Lung microvascular endothelial cell (primary cell): ENCODE data around the gene SPATS1. TPM values are rescaled to one million over a fixed set of nuclear protein-coding genes. Genes with fewer than 3 reads are reported as not detected.
"Not testable (repeated sequence)": the region's sequence is repeated elsewhere in the genome, so short reads cannot be mapped to it uniquely, and the experiment has no call there.

Source experiments
- DNase-seq, 2 donors: peaks; one replicate each; pipeline versions ENCODE4 v3.0.0 to v3.0.0-alpha.2; 2010; ENCODE audit warnings: low read depth in 2 of 2
- total RNA-seq: library from RNA; depleted of rRNA; stranded (reverse); fragments of >200 nt; gene quantifications from 2 replicates; pipeline ENCODE4 v1.2.1, GENCODE V29; 2014

SPATS1 gene
- total RNA-seq, 1 donor from 2014 or later = not detected

DNA sequence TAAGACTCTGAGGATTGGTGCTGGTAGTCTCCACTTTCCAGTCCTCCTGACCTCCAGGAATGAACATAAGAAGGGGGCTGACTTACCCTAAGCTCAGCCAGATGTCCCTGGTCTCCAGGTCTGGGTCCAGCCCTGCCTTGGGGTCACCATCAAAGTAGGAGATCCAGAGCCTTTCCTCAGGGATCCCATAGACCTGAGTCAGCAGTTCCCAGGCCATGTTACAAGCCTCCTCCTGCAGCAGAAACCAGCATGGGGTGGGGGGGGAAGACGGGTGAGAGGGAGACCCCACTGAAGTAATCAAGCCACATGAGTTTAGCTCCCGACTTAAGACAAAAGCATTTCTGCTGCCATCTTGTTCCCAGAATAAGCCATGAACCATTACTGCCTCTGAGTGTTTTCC is 31.1 kb upstream of the SPATS1 start:
- no peak for DNase-seq

DNA sequence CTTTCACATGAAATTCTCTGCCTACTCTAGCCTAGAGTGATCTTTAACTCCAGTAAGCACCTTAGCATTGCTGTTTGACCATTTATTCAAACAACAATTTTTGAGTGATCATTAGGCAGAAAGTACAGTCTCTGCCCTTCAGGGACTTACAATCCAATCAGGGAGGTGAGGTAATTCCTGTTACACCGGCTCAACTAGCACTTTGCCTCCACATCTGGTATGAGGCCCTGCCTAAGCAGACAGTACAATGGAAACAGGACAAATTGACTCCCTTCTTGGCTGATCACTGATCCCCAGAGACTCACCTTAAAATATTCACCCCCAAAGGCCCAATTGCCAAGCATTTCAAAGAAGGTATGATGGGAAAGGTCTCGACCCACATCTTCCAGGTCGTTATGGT is 30.7 kb upstream of the SPATS1 start:
- no peak for DNase-seq

DNA sequence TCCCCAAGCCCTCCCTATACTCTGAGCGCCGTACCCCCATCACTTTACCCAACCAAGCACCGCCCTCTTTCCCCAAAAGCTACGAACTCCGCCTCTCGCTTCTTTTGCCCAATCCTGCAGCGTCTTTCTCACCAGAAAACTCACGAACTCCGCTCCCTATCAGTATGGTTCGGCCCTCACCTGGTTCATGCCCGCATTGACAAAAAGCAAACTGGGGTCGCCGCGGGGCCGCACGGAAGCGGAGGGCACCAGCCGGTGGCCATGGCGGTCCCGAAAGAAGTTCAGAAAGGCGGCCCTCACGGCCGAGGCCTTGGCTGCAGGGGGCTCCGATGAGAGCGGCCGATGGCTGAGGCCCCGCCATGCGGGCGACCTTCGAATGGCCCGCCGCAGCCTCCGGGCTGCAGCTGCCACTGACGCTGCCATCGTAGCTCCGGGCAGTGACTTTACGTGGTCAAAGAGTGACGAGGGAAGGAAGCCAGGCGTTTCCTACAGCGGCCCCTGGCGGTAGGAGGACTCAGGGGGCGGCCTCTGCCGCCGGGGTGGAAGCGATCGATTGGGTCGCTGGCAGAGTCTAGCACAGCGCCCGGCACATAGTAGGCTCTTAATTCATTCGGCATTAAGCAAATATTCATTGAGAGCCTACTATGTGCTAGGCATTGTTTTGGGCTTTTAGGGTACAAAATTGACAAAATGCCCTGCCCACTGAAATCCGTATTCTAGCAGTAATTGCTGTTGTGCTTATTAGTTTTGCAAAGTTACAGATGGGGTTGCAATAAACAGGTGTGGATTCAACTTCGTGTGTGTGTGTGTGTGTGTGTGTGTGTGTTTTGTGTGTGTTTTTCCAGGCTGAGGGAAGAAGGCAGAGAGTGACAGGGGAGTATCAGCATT is 29.3 kb upstream of the SPATS1 start, which contains the start of gene AARS2:
AARS2 (minus strand) TSS at position 447 of the 888 bp plus-strand sequence; CDS start at position 423, 24 bp downstream.
- DNase-seq = peak; percentile 89 to 92

DNA sequence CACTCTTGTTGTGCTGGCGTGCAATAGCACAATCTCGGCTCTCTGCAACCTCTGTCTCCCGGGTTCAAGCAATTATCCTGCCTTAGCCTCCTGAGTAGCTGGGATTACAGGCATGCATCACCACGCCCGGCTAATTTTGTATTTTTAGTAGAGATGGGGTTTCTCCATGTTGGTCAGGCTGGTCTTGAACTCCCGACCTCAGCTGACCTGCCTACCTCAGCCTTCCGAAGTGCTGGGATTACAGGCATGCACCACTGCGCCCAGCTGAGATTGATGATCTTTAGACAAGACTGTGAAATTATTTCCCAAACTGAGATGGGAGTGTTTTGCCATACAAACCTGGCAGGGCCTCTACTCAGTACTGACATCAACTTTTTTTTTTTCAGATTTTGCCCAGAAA is 27.8 kb upstream of the SPATS1 start:
- DNase-seq = not testable (repeated sequence)

DNA sequence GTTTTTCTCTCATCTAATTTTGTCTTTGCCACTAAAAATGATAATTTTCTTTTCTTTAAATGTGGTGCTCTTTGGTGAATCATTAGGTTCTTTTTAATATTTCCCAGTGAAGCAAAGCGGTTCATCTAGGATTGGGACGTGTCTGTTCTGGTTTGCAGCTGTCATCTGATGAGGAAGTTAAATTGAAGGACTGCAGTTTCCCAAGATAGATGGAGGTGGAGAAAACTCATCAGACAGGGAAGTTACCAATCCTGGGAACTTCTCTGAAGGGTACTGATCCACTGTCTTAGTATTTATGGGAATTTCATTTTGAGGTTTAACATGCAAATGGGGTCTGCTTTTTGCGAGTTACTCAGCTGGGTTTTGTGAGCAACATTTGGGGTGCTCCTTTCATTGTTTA is 26.9 kb upstream of the SPATS1 start:
- DNase-seq = no peak

DNA sequence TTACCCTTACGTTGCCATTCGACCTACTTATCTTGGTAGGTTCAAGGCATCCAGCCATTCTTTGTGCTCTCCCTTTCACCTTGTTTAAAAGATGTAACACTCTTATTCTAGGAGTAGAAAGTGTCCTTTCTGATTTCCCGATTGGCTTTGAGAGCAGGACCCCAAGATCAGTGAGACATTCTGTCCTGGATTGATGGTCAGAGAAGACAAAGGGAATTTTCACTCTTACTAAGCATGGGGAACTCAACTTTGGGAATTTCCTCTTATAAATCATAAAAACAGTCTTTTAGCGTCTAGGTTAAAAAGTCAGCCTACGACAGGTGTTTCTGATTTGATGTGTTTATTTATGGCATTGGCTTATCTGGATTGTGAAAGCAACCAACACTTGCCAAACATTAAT is 26.5 kb upstream of the SPATS1 start:
- no peak for DNase-seq

DNA sequence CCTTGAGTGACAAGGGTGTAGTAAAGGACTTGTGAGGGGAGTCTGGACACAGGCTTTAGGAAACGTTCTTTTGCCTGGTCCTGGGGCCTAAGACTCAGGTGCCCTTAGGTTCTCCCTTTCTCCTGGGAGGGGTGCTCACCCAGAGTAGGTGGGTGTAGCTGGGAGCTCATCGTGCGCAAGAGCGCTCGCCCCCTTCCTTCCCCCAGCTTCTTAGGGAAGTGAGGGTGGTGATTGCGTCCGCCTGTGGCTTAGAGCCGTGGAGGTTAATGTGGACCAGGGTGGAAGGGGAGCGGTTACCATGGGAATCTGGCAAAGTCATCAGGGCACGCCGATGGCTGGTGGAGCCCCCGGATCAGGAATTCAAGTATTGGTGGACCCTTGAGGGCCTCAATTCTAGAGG is 26.0 kb upstream of the SPATS1 start:
- DNase-seq = no peak

DNA sequence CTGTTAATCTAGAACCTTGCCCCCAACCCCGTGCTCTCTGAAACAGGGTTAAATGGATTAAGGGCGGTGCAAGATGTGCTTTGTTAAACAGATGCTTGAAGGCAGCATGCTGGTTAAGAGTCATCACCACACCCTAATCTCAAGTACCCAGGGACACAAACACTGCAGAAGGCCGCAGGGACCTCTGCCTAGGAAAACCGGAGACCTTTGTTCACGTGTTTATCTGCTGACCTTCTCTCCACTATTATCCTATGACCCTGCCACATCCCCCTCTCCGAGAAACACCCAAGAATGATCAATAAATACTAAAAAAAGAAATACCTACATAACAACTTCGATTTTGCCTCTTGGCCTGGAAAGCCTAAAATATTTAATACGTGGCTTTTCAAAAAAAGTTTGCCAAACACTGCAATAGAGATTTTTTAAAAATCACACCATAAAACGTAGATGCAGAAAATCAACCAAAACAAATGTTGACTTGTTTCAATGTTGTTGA is 25.3 kb upstream of the SPATS1 start:
- not testable (repeated sequence) for DNase-seq

DNA sequence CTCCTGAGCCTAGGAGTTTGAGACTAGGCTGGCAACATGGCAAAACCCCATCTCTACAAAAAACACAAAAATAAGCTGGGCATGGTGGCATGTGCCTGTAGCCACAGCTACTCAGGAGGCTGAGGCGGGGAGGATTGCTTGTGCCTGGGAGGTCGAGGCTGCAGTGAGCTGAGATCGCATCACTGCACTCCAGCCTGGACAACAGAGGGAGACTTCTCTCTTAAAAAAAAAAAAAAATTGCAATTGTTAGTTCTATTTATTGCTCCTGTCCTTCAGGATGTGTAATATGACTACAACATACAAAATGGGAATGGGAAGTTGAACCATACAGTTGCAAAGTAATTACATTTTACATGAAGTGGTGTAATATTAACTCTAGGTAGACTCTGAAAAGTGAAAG is 21.2 kb upstream of the SPATS1 start:
- no peak for DNase-seq

DNA sequence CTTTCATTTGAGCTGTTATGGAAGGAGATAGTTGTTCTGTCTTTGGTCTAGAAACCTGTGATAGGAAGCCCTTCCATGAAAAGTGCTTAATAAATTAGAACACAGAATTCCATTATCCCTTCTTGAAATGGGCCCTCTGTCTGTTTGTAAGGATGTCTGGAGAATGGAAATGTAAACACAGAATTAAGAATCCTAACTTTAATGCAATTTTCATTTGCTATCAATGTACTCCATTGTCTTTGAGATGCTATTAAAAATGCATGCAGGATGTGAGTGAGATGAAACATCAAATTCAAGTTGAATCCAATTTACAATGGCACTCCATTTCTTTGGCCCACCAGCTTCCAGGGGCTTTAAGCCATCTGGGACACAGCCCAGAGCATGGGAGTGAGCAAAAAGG is 15.4 kb upstream of the SPATS1 start:
- no peak for DNase-seq

DNA sequence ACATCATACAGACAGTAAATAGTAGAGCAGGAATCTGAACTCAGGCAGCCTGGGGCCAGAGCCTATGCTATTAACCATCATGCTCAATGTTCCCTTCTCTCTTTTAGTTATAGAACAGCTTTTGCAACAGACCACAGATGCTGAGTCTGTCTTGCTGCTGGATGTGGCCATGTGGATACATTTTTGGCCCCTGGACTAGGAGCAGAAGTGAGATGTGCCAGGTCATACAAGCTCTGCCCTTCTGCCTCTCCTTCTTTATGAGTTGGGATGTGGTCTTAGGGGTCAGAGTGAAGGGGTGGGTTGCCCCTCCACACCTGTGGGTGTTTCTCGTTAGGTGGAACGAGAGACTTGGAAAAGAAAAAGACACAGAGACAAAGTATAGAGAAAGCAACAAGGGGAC is 14.7 kb upstream of the SPATS1 start:
- no peak for DNase-seq

DNA sequence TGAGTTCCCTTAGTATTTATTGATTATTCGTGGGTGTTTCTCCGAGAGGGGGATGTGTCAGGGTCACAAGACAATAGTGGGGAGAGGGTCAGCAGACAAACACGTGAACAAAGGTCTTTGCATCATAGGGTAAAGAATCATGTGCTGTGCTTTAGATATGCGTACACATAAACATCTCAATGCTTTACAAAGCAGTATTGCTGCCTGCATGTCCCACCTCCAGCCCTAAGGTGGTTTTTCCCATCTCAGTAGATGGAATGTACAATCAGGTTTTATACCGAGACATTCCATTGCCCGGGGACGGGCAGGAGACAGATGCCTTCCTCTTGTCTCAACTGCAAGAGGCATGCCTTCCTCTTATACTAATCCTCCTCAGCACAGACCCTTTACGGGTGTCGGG is 14.2 kb upstream of the SPATS1 start:
- DNase-seq = not testable (repeated sequence)

DNA sequence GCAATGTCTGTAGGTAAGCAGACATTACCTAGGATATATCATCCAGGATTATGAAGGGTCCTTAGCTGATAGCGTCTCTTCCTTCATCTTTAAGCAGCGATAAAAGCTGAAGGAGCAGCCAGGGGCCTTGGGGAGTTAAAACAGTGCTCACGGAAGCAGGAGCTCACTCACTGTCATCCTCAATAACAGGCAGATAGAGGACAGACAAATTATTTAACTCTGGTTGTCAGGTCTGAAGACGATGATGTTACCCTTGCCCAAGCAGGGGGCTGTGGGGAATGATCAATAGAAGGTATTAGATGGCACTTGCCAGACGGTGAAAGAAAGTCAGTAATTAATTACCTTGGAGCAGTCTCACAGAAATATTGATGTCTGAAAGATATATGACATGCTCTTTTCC is 12.6 kb upstream of the SPATS1 start:
- DNase-seq = no peak

DNA sequence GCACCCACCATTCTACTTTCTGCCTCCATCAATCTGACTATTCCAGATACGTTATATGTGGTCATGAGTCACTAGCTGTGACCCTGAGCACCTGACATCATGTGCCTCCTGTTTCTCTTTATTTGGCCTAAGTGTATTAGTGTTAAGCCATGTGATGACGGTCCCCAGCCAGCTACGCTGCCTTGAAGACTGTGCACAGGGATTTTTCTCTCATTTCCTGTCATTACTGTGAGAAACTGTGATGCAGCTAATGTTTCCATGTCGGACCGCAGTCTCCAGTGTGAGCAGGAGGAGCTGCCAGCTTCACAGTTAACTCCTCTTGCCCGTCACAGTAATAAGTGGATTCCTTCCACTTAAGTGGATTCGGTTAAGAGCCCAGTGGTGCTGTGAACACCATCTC is 9.9 kb upstream of the SPATS1 start:
- DNase-seq = peak in 1 of 2 donors; percentile 5

DNA sequence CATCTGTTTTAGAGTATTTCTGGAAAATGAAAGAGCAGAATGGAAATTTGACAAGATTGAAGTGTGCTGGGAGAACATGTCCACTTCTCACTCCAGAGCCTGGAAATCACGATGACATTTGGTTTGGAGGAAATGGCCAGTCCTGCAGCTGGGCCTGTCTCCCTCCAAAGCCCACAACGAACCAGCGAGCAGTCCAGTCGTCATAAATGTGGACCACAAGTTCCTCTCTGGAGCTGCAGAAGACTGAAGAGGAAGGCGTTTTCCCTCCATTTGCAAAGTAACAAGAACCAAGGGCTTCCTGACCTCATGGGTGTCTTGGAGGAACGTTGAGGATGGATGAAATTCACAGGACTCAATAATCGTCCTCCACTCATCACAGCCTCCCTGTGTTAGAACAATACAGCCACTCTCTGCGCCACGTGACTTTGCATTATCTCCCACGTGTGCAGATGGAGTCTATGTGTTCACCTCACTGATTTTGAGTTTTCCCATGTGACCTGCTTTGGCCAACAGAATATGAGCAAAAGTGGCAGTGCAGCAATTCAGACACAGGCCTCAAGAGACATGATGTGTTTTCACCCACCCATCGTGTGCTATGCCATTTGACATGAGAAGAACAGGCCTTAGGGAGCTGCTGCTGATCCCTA is 9.1 kb upstream of the SPATS1 start:
- DNase-seq = no peak

DNA sequence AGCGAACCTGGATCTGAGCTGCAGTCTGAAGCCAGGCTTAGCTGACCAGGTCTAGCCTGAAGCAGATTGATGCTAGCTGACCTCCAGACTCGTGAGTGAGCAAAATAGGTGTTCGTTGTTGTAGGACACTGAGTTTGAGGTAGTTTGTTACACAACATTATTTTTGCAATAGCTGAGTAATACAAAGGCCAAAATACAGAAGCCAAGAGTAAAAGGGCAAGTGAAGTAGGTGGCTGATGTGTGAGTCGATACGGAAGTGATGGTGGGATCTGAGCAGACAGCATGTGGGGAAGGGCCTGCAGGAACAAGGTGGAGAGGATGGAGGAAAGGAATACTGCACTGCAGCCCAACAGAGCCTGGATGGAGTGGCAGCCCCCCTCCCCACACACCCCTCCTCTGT is 8.5 kb upstream of the SPATS1 start:
- no peak for DNase-seq

DNA sequence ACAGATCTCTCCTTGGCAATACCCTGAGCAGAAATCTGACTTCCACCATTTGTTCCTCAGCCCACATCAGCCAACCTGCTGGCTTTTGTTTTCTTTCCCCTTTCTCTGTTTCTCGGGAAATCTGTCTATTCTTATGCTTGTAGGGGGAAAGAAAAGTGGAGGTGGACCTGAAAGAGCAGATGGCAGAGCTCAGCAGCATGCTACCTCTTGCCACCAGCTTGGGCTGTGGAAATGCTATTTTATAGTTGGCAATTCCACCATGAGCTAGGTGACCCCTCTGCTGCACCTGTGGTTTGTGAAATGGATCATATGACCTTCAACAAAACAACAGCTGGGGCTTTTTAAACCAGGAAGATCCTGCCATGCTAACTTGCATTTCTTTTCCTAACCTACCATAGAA is 6.8 kb upstream of the SPATS1 start:
- DNase-seq = no peak

DNA sequence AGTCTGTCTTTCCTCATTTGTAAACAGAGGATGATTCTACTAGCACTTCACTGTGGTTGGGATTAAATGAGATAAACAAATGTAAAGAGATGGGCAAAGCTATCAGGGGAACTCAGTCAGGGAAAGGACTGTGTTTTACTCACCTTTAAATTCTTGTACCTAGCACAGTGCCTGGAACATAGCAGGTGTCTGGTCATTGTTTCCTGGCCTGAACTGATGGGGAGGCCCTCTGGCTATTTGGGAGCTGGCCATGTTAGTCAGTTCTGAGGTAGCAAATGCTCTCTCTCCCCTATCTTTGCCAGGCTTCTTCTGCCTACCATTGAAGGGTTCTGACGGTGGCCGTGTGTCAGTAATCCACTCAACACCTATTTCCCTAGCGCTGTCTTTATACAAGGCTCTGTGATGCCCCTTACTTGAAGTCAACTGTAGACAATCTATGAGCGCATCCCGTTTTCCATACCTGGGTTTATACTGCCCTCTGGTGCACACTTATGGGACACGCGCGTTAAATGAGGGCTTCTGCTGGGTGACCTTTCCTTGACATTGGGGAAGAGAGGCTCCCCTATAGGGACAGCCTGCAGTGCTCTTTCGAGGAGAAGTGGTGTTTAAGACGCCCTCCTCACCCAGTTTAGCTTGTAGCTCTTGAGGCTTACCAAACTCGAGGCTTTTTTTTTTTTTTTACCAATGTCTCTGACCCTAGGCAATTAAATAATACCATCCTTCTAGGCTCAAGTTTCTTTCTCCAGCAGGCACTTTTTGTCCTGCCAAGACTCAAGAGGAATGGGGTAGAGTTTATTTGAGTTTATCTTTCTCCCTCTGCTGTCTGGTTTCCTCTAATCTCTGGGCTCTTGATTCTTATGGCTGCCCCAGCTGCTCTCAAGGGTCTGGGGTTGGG is 4.0 kb upstream of the SPATS1 start:
- DNase-seq = peak; percentile 64 to 76

DNA sequence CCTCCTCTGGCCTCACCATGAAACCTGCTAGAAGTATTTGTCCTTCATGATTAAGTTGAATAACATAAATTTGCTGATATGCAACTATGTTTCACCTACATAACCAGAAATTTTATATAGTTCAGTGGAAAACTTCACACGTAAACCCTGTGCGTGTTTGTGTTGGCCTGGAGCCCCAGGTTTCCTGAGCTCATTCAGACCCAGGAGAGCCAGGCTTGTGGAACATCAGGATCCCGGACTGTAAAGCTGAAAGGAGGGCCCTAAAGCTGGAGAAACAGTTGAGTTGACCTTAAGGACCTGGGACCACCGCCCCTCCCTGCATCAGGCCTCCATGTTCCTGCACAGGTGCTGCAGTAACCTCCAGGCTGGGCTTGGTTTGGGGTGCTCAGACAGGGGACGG is 3.1 kb upstream of the SPATS1 start:
- peak in 1 of 2 donors; percentile 90 for DNase-seq

DNA sequence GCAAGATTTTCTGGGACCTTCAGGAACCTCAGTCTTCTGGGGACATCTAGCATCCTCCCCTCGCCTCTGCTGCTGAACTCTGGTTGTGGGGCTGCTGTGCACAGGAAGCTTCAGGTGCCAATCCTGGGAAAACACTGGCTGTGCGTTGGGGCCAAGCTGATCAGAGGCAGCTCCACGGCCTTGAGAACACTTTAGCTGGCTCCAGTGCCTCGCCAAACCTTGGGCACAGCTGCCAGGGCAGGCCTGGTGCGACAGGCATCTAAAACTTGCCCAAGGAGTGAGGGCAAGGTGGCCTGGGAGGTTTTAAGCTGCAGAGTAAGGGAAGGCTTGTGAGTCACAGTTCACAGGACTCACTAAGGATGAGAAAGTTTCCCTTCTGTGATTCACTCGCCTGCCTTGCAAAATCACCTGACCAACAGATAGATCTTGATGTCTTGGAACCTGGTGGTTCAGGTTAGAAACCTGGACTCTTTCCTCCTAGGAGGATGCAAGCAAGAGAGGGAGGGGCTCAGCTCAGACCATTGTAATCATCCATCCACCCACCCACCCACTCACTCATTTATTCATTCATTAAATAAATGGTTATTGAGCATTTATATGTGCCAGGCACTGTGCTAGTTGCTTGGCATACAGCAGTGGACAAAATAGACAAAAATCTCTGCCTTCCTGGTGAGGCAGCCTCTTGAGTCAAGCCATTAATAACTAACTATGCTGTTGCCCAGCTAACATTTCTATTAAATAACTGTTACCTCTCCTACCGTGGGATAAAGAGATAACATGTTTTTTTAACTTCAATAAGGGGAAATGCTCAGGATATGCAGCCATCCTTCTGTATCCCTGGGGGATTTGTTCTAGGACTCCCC is 2.5 kb upstream of the SPATS1 start:
- DNase-seq = peak; percentile 5 to 28
